Osteocyte (in vitro differentiated cells): ENCODE data around the gene EXOC6B. TPM values are rescaled to one million over a fixed set of nuclear protein-coding genes. Genes with fewer than 3 reads are reported as not detected.

Experiments
- DNase-seq: peaks from one replicate; pipeline ENCODE4 v3.0.0; 2021; ENCODE audit warnings: mixed read lengths; ENCODE audit not compliant: unreplicated experiment; ENCODE audit errors: extremely low spot score
- H3K27ac Mint-ChIP-seq: one replicate; pipeline ENCODE4 v1.8.0; 2021; ENCODE audit warnings: mild to moderate bottlenecking, mixed read lengths; ENCODE audit not compliant: unreplicated experiment
- H3K27me3 Mint-ChIP-seq: one replicate; pipeline ENCODE4 v1.8.0; 2021; ENCODE audit warnings: mixed read lengths; ENCODE audit not compliant: unreplicated experiment
- H3K36me3 Mint-ChIP-seq: one replicate; pipeline ENCODE4 v1.8.0; 2021; ENCODE audit warnings: mixed read lengths; ENCODE audit not compliant: unreplicated experiment
- H3K4me1 Mint-ChIP-seq: one replicate; pipeline ENCODE4 v1.8.0; 2021; ENCODE audit warnings: mixed read lengths; ENCODE audit not compliant: unreplicated experiment
- H3K4me3 Mint-ChIP-seq: one replicate; pipeline ENCODE4 v1.8.0; 2021; ENCODE audit warnings: mild to moderate bottlenecking, moderate library complexity, mixed read lengths; ENCODE audit not compliant: unreplicated experiment
- H3K9me3 Mint-ChIP-seq: one replicate; pipeline ENCODE4 v1.8.0; 2021; ENCODE audit warnings: mixed read lengths; ENCODE audit not compliant: unreplicated experiment
- CTCF ChIP-seq: fragments of 200-600 bp; sonication (generic); IDR thresholded peaks from 2 replicates; pipeline ENCODE4 v1.5.0; 2021; ENCODE audit warnings: antibody characterized with exemption, mild to moderate bottlenecking, moderate library complexity
- total RNA-seq: library from RNA; stranded (reverse); gene quantifications from 2 replicates; pipeline ENCODE4 v1.2.1, GENCODE V29; 2021

EXOC6B gene
- total RNA-seq, 1 donor from 2014 or later, result 33.8 TPM

GRCh38 chr2:72139874-72140620 lies 685.8 kb downstream of the EXOC6B start:
- Mint-ChIP-seq H3K4me1 (peaks cover 22% of the 10 kb centered on the region), H3K4me3 (no peak overlapping the region), H3K36me3 (no peaks in the 10 kb centered on the region), H3K9me3 (no peaks in the 10 kb centered on the region), H3K27ac (no peak overlapping the region), H3K27me3 (peaks cover 9% of the 10 kb centered on the region)
- peak; percentile 77 for DNase-seq
- no peak for TF ChIP-seq CTCF

- Mint-ChIP-seq H3K4me3 (no peak overlapping the region), H3K9me3 (no peaks in the 10 kb centered on the region), H3K4me1 (peaks cover 21% of the 10 kb centered on the region), H3K27ac (no peak overlapping the region), H3K36me3 (no peaks in the 10 kb centered on the region), H3K27me3 (peaks cover 8% of the 10 kb centered on the region)
- TF ChIP-seq CTCF, result no peak
- peak; percentile 76 for DNase-seq
These were observed 686.4 kb downstream of the EXOC6B start for GRCh38 chr2:72139471-72139873.

GRCh38 chr2:72138921-72139381 lies 686.9 kb downstream of the EXOC6B start:
- Mint-ChIP-seq H3K36me3 (no peaks in the 10 kb centered on the region), H3K9me3 (no peaks in the 10 kb centered on the region), H3K27ac (no peak overlapping the region), H3K4me3 (no peak overlapping the region), H3K4me1 (peaks cover 18% of the 10 kb centered on the region), H3K27me3 (peaks cover 6% of the 10 kb centered on the region)
- no peak for DNase-seq
- no peak for TF ChIP-seq CTCF

- Mint-ChIP-seq H3K36me3 (no peaks in the 10 kb centered on the region), H3K9me3 (no peaks in the 10 kb centered on the region), H3K27ac (no peak overlapping the region), H3K4me3 (no peak overlapping the region), H3K27me3 (no peaks in the 10 kb centered on the region), H3K4me1 (peaks cover 13% of the 10 kb centered on the region)
- no peak for DNase-seq
- TF ChIP-seq CTCF, result no peak
These were observed 687.6 kb downstream of the EXOC6B start for GRCh38 chr2:72138011-72138881.

GRCh38 chr2:72137498-72138010 lies 688.3 kb downstream of the EXOC6B start:
- H3K27ac Mint-ChIP-seq, result no peak overlapping the region
- H3K4me1 Mint-ChIP-seq, result peaks cover 10% of the 10 kb centered on the region
- no peaks in the 10 kb centered on the region for H3K27me3 Mint-ChIP-seq
- H3K4me3 Mint-ChIP-seq, result no peak overlapping the region
- no peaks in the 10 kb centered on the region for H3K9me3 Mint-ChIP-seq
- no peak for DNase-seq
- H3K36me3 Mint-ChIP-seq, result no peaks in the 10 kb centered on the region
- TF ChIP-seq CTCF, result peak; percentile 93
